ENCODE results near the gene IFIT3.

IFIT3 gene

DNA sequence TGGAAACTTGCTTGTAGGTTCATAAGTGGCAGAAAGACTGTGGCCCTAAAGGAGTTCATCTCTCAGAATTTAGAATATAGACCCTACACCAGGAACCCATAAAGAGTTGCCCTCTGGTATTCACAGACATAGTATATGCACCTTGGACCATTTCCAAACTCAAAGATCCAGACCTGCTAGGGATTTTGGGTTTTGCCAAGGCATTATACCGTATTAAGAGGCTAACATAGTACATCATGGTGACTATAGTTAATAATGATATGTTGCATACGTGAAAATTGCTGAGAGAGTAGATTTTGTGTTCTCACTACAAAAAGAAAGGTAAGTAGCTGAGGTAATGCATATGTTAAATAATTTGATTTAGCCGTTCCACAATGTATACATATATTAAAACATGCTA, 13.9 kb downstream of the IFIT3 start:
- no peak for TF ChIP-seq ZFX (IDR thresholded peaks at IDR 0.05; ENCODE audit: borderline replicate concordance)
- TF ChIP-seq, protein P1, sequence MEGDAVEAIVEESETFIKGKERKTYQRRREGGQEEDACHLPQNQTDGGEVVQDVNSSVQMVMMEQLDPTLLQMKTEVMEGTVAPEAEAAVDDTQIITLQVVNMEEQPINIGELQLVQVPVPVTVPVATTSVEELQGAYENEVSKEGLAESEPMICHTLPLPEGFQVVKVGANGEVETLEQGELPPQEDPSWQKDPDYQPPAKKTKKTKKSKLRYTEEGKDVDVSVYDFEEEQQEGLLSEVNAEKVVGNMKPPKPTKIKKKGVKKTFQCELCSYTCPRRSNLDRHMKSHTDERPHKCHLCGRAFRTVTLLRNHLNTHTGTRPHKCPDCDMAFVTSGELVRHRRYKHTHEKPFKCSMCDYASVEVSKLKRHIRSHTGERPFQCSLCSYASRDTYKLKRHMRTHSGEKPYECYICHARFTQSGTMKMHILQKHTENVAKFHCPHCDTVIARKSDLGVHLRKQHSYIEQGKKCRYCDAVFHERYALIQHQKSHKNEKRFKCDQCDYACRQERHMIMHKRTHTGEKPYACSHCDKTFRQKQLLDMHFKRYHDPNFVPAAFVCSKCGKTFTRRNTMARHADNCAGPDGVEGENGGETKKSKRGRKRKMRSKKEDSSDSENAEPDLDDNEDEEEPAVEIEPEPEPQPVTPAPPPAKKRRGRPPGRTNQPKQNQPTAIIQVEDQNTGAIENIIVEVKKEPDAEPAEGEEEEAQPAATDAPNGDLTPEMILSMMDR (IDR thresholded peaks at IDR 0.05), result no peak
- H3K27ac ChIP-seq, result no peak overlapping the region

- TF ChIP-seq ZFX (IDR thresholded peaks at IDR 0.05; ENCODE audit: borderline replicate concordance), result no peak
- TF ChIP-seq, protein P1 (IDR thresholded peaks at IDR 0.05), result no peak
- H3K27ac ChIP-seq, result no peak overlapping the region
Measured at GRCh38 chr10:89342206-89342958, 14.6 kb downstream of the IFIT3 start.

DNA sequence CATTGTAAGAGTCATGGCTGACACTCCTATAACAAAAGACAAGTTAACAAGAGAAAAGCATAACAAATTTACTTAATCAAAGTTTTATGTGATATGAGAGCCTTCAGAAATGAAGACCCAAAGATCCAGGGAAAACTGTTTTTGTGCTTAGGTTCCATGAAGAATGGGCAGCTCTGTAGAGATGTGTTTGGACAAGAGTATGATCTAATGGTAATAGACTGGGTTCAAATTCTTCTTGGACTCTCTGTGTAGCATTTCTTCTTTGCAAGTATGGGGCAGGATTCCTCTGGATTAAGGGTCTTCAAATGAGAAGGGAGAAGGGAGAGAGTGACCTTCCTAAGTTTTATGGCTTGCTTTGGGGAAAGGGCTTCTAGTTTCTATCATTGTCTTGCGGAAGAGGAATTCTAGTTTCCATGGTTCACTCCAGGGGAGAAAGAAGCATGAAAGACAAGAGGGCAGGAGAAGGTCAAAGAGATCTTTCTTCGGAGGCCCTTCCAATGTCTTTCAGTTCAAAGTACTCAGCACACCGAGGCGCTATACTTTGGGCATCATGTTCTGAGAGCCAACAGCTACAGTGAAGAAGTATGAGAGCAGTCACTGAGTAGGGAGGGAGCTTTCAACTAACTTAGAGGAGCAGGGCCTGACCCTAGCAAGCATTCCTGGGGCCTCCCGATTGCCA, 15.4 kb downstream of the IFIT3 start:
- no peak overlapping the region for H3K27ac ChIP-seq
- TF ChIP-seq, protein P1 (IDR thresholded peaks at IDR 0.05), result no peak
- TF ChIP-seq ZFX (IDR thresholded peaks at IDR 0.05; ENCODE audit: borderline replicate concordance), result no peak

DNA sequence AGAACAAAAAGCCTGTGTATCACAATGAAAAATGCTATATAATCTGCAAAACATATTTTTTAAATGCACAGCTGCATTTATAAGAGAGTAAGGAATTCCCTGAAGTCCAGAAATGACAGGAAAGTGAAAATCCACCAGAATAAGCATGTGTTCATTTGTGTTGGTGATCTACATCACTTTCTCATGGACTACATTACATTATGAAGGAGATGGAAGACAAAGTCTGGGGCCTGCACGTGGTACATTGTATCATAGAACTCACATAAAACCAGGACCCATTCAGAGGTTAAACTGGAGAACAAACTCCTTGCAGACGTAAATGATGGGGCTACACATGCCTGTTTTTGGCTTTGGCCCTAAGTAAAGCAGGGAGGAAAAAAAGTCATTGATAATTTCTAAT, 16.4 kb downstream of the IFIT3 start:
- TF ChIP-seq, protein P1 (IDR thresholded peaks at IDR 0.05), result no peak
- TF ChIP-seq ZFX (IDR thresholded peaks at IDR 0.05; ENCODE audit: borderline replicate concordance), result no peak
- H3K27ac ChIP-seq, result no peak overlapping the region

GRCh38 chr10:89345367-89346000, 17.7 kb downstream of the IFIT3 start:
- TF ChIP-seq ZFX (IDR thresholded peaks at IDR 0.05; ENCODE audit: borderline replicate concordance), result no peak
- TF ChIP-seq, protein P1 (IDR thresholded peaks at IDR 0.05), result no peak
- no peak overlapping the region for H3K27ac ChIP-seq

GRCh38 chr10:89346405-89347254, 18.8 kb downstream of the IFIT3 start:
- TF ChIP-seq, protein P1 (IDR thresholded peaks at IDR 0.05), result no peak
- no peak for TF ChIP-seq ZFX (IDR thresholded peaks at IDR 0.05; ENCODE audit: borderline replicate concordance)
- no peak overlapping the region for H3K27ac ChIP-seq

All from 22Rv1 (cell line).